Spleen (tissue), 7 donors: ENCODE data around the gene UQCR11.

Experiments
- POLR2A ChIP-seq, 3 donors: fragments of 450-650 bp; IDR thresholded peaks; one replicate each; pipeline ENCODE4 v1.5.1; 2017; ENCODE audit warnings: antibody characterized with exemption in 3 of 3, mild to moderate bottlenecking in 1 of 3
- TF ChIP-seq, protein P1 (sequence below), 11 experiments: fragments of 200-600 bp in 7 of 11; fragments of 450-650 bp in 4 of 11; sonication (generic) in 4 of 11; IDR thresholded peaks in 8 of 11; conservative IDR thresholded peaks in 3 of 11; 1 replicate in 7 of 11; 2 replicates in 4 of 11; pipeline versions ENCODE4 v1.4.0 to v1.8.0; 2016 to 2021; ENCODE audit warnings: antibody characterized with exemption in 11 of 11, inconsistent platforms in 4 of 11, mild to moderate bottlenecking in 1 of 11
- donor health status: DM: no; HTN: no; CAD: no; lungs with moderate emphysema.
- donor health status: DM: no; HTN: no; CAD: no.
- donor health status: DM: no; HTN: no; CAD: no.

DNA sequence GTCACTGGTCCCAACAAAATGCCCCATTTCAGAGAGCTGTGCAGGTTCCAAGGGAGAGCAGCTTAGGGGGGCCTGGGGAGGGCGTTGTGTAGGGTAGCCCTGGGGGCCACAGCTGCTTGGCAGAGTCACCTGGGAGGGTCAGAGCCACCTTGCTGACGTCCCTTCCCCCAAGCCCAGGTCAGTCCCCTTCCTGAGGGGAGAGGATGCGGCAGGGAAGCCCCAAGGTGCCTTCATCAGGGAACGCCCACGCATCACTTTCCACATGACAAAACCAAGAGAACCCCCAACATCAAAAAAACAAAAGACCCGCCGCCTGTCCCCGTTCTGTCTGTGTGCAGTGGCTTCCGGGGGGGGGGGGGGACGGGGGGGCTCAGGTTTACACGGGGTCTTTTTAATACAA lies 5.3 kb upstream of the UQCR11 start:
- TF ChIP-seq, protein P1, sequence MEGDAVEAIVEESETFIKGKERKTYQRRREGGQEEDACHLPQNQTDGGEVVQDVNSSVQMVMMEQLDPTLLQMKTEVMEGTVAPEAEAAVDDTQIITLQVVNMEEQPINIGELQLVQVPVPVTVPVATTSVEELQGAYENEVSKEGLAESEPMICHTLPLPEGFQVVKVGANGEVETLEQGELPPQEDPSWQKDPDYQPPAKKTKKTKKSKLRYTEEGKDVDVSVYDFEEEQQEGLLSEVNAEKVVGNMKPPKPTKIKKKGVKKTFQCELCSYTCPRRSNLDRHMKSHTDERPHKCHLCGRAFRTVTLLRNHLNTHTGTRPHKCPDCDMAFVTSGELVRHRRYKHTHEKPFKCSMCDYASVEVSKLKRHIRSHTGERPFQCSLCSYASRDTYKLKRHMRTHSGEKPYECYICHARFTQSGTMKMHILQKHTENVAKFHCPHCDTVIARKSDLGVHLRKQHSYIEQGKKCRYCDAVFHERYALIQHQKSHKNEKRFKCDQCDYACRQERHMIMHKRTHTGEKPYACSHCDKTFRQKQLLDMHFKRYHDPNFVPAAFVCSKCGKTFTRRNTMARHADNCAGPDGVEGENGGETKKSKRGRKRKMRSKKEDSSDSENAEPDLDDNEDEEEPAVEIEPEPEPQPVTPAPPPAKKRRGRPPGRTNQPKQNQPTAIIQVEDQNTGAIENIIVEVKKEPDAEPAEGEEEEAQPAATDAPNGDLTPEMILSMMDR (IDR thresholded peaks at IDR 0.05 in 8 of 11, conservative IDR thresholded peaks at IDR 0.05 in 3 of 11): no peak
- TF ChIP-seq POLR2A (IDR thresholded peaks at IDR 0.05): no peak
